Stimulated activated CD4-positive, alpha-beta T cell treated with anti-CD3 and anti-CD28 coated beads, Interleukin-2, amount 100 ng/mL, for 4 hours (primary cell): ENCODE results near the gene APOA1.

ENCODE experiments used
- DNase-seq: peaks from one replicate; pipeline ENCODE4 v3.0.0-alpha.2; 2020; ENCODE audit warnings: low read depth

APOA1 gene

DNA sequence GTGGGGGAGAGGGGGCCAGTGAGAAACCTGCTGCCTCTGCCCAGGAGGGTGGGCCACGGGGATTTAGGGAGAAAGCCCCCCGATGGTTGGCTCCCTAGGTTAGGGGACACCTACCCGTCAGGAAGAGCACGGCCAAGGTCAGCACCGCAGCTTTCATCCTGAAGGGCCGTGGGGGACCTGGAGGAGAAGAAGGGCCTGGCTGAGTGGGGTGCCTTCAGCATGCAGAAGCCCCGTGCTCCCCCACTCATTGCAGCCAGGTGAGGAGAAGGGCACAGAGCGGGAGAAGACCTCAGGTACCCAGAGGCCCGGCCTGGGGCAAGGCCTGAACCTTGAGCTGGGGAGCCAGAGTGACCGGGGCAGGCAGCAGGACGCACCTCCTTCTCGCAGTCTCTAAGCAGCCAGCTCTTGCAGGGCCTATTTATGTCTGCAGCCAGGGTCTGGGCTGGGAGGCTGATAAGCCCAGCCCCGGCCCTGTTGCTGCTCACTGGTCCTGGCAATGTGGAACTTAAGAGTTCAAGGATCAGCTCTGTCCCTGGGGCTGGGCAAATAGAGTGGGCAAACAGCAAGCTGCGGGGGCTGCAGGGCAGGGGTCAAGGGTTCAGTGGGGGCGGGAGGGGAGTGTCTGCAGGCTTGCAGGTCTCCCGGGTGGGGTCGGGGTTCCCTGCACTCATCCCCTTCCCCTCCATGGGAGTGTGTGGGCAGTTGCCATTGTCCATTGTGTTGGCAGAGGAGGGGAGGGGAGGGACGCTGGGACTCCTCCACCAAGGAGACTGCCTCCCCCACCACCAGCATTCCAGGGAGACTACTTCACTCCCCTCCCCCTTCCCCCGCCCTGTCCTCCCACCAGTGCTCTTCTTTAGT, at the start of gene APOA1:
TSS of gene APOA1 (minus strand) at position 392 of the 861 bp plus-strand sequence. CDS start at position 157, 235 bp downstream.
- DNase-seq, result no peak

DNA sequence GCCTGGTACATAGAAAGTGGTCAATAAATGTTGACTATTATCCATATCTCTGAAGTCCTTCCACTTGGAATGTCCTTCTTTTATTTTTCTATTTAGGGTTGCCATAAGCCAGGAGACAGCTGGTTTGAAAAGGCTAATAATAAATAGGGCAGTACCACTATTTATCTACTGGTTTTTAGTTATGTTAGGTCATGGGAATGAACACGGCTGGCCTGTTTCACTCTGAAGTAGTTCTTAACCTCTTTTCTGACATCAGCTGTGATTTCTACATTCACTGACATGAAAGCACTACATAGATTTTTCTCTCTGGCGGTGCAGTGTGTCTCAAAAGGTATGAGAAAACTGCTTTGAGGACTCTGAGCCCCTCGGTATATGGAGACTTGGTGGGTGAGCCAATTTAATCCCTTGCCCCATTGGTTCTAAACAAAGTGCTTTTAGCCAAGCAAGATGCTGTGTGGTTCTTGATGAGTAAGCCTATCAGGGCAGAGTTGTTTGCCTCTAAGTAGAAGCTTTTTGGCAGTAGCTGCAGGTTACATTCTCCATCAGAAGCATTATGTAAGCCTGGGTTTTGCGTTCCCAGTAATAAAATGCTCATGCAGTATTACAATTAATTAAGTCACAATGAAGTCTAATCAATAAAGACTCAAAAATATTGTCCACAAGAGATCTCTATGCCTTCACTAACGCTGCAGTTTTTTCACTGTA, 48.7 kb upstream of the APOA1 start:
- no peak for DNase-seq

DNA sequence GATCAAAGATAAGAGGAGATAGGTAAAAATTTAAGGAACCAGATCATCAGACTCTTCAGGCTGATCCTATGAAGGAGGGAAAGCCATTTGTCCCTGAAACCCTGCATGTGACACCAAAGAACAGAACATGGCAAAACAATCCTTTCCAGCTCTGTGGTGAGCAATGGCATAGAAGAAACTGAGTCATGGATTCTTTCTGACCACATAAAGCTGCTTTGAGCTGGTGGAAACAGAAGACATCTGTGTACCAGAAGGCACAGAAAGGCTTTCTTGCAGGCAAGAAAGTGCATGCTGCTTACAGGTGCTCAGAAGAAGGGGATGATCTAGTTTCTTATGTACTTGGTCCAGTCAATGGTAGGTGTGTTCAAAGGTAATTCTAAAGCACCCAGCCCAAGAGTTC, 45.0 kb upstream of the APOA1 start:
- no peak for DNase-seq

GRCh38 chr11:116881143-116881542, 43.7 kb upstream of the APOA1 start:
- DNase-seq, result no peak

- DNase-seq, result no peak
Observed at GRCh38 chr11:116879800-116880625, 42.6 kb upstream of the APOA1 start.

DNA sequence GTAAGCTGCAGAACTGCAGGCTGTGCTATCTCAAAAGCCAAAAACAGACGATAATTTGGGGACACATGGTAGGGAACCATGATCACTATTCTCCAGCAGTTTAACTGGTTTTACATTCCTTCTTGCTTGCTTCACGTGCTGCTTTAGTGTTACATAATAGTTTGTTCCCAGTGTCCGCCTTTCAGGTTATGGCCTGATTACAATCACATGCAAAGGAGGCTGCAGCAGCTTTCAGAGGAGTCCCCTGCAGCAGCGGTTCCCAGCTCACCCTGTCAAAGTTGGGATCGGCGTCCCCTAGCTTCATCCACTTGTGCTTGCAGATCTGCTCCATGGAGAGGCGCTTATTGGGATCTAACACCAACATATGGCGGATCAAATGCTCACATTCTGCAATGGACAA, 39.2 kb upstream of the APOA1 start:
- DNase-seq, result no peak

GRCh38 chr11:116875194-116875593, 37.8 kb upstream of the APOA1 start:
- DNase-seq, result no peak

- DNase-seq, result no peak
Observed at GRCh38 chr11:116874251-116874650, 36.8 kb upstream of the APOA1 start.

DNA sequence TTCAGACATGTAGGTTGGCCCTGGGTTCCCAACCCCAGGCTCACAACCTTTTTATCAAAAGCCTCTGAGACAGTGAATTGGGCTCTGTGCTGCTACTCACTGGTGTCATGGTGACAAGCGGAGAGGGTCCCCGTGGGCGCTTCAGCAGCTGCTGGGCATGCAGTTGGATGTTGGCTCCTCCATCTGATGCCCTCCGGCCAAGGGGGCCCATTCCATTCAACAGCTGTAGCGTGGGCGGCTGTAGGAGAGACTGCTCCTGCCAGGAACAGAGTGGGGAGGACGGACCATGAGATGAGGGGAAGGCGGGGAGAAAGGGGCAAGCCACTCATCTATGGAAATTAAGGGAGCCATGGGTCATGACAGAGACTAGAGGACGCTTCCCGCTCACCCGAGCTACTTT, 36.0 kb upstream of the APOA1 start:
- no peak for DNase-seq

DNA sequence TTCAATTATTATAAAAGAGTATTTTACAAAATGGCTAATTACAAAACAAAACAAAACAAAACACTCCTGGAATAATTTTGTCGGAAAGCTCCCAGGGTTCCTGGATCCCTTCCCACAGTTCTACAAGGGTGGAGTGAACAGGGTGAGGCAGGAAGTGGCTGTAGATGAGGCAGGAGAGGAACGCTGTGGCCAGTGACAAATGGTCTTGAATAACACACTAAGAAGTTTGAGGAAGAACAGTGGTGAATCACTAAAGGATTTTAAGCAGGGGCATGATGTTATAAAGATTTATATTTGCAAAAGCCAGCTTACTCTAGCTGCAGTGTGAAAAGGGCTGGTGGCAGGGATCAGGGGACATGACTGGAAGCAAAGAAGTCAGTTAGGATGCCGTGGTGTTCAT, 33.8 kb upstream of the APOA1 start:
- no peak for DNase-seq

- no peak for DNase-seq
Observed at GRCh38 chr11:116870054-116870453, 32.6 kb upstream of the APOA1 start.

DNA sequence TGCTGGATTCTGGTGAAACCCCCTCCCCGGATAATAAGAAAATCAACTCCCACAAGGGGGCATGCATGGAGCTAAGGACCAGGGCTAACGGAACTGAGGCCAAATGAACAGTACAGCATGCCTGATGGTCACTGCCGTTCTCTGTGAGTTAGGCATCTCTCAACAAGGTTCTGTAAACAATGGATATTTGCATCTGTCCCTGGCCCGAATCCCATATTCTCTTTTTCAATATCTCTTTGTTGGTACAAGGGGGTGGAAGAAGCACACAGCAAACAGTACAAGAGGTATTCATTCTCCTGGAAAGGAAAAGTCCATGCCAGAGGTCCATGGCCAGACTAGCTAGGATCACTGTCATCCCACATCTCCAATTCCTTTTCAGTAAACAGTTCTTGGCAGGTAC, 32.2 kb upstream of the APOA1 start:
- no peak for DNase-seq

DNA sequence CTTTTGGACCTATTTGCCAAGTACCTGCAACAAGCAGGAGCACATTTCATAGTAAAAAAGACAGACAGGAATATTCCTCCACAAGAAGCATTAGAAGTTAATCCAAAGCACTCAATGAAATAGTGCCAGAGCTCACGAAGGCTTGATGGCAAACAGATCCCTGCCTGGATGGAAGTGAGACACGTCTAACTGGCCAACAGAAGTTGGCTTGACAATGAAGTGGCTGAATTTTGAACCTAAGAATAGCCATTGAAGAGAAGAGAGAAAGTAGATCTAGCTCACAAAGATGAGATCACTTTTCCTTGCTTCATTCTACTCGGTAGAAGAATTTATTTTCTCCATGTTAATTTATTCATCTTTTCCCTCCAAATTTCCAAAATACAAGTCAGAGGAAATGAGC, 30.6 kb upstream of the APOA1 start:
- no peak for DNase-seq

DNA sequence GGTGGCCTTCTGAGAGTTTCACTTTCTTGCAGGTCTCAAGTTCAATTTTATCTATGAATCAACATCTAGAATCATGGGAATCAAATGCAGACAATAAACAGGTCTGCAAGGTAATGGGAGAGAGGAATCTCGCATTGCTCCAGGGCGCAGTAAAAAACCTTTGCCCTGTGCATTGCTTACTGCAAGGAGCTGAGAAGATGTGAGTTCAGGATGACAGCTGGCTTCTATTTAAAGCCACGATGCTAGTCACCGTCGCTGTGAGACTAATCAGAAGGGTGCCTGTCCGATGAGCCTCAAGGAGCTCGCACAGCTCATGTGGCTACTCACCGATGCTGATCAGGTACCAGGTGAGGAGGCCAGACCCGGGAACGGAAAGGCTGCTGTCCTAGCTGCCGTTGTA, 30.2 kb upstream of the APOA1 start:
- DNase-seq, result no peak

DNA sequence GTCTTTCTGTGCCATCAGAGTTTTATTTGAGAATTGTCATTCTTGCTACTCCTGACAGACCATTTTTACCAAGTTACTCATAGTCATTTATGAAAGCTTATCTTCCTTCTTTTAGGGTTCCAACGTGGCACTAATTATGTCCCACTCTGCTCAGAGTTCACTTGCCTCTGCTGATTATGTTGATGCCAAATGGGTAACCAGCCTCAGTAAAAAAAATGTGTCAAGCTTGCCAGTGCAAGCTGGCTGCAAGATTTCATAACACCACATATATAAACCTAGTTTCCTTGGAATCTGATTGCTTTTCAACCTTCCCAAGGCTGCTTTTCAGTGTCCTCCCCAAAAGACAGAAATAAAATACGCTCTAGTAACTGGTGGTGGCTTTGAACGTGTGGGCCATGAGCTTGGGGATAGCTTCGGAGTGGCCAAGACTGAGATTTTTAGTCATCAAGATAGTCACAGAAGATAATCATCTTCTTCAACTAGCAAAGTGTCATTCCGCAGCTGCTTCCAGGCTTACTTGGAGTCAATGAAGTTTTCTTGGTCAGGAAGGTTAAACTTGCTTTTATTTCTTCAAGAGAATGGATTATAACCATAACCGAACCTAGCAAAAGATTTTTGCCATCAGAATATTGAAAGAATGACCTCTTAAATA, 29.5 kb upstream of the APOA1 start:
- DNase-seq, result no peak

DNA sequence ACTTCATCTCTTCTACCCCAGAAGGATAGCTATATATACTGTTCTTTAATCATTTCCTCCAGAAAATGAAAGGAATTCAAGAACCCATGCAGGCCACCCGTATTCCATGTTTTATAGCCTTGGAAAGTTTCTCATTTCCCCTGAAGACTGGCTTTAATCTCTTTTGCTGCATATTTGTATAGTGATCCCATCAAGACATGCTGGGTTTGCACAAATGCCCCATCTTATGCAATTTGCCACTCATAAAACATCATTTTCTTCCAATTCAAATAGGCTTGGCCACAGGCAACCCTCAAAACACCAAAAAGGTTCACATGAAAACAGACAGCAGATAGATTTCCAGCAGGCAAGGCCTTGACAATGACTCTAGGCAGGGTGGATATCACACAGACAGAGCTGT, 28.3 kb upstream of the APOA1 start:
- DNase-seq, result no peak

- no peak for DNase-seq
Observed at GRCh38 chr11:116864531-116864930, 27.1 kb upstream of the APOA1 start.

- DNase-seq, result no peak
Observed at GRCh38 chr11:116862951-116863350, 25.5 kb upstream of the APOA1 start.

DNA sequence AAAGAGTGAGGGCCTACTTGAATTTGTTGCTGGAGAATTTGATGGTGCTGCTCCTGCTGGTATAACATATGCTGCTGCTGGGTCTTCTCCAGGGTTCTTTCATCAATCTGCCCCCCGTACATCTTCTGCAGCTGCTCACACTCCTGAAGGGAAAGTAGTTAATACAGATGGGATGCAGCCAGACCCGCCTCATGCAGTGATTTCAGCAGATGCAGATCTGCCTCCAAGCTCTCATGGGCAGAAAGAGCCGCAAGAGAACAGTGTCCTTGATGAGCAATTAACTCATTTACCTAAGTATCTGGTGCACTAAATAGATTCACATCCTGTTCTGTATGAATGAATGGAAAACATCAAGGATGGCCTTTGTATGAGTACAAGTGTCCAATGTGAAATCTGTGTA, 24.8 kb upstream of the APOA1 start:
- no peak for DNase-seq

GRCh38 chr11:116861539-116861938, 24.1 kb upstream of the APOA1 start:
- no peak for DNase-seq

DNA sequence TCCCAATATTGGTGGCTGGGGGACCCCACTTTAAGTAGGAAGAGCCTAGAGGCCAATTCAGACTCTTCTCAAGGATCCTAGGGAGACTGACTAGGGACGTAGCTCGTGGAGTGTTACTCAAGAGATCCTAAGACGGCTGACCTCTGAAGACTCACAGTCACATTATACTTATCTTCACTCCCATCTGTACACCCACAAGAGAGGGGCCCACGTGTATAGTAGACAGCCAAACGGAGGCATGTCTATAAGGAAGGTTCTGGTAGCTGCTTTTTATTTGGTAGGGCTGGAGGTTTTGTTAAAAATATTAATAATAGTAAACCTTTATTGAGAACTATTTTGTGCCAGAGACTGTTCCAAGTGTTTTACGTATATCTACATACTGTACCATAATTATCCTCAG, 22.9 kb upstream of the APOA1 start:
- no peak for DNase-seq

GRCh38 chr11:116859175-116859574, 21.8 kb upstream of the APOA1 start:
- DNase-seq, result no peak
